ENCODE results near the gene TMPO.

Gene TMPO

GRCh38 chr12:98503342-98503591, 12.1 kb upstream of the TMPO start (continued):
- 0 out of 2 replicates have a peak, but pooled peaks have one; percentile 56 for TF ChIP-seq ZSCAN30 (tag by site-specific recombination; IDR thresholded peaks at IDR 0.05)
- TF ChIP-seq ZNF629 (tag by site-specific recombination; IDR thresholded peaks at IDR 0.05): peak; percentile 58; the same call in 1 of the 2 replicates
- TF ChIP-seq ZNF555 (tag by site-specific recombination; conservative IDR thresholded peaks at IDR 0.05): no peak
- TF ChIP-seq ZBTB11 (tag by site-specific recombination; conservative IDR thresholded peaks at IDR 0.05; ENCODE audit: low read depth): peak; percentile 60; the same call in 1 of the 2 replicates

- no peaks in the 10 kb centered on the region for H3K9me3 ChIP-seq (ENCODE audit: control insufficient read depth, insufficient read depth, low read depth, low read length)
- ChIA-PET CTCF (no interaction called here), POLR2A (interaction anchor here (0.6 to 1.3 kb wide), 6 partner anchors 10 to 90 kb away, joined by 3 to 18 read pairs (median 4); partner anchors contain the start of genes SLC25A3 and TMPO)
- H3K27ac ChIP-seq (ENCODE audit: extremely low read depth, low read depth, low read length): peak overlapping the region; percentile 85
- no peaks in the 10 kb centered on the region for H3K36me3 ChIP-seq (ENCODE audit: control insufficient read depth in 2 of 2, insufficient read depth in 1 of 2, low read length in 2 of 2)
- peak overlapping the region; percentile 96 for H3K4me3 ChIP-seq (ENCODE audit: low read depth, low read length)
- peaks cover 3% of the 10 kb centered on the region; the same call in 1 of the 2 replicates for H3K4me1 ChIP-seq (ENCODE audit: control insufficient read depth, insufficient read depth, low read length)
- TF ChIP-seq SCRT1 (tag by site-specific recombination; IDR thresholded peaks at IDR 0.05; ENCODE audit: borderline replicate concordance) (peak; percentile 80; the same call in 1 of the 2 replicates), ZNF843 (tag by site-specific recombination; IDR thresholded peaks at IDR 0.05) (peak; percentile 44), ZNF394 (tag by site-specific recombination; IDR thresholded peaks at IDR 0.05; ENCODE audit: borderline replicate concordance) (peak; percentile 65; the same call in 1 of the 2 replicates), KLF17 (tag by site-specific recombination; IDR thresholded peaks at IDR 0.05) (peak; percentile 75), ZNF677 (tag by site-specific recombination; IDR thresholded peaks at IDR 0.05) (no peak), ZBTB17 (tag by site-specific recombination; IDR thresholded peaks at IDR 0.05) (peak; percentile 71), GLIS1 (tag by site-specific recombination; IDR thresholded peaks at IDR 0.05) (0 out of 2 replicates have a peak, but pooled peaks have one; percentile 6), ZNF146 (tag by site-specific recombination; IDR thresholded peaks at IDR 0.05) (peak; percentile 13; the same call in 1 of the 2 replicates), BCL11B (tag by site-specific recombination; IDR thresholded peaks at IDR 0.05; ENCODE audit: low read depth) (peak; percentile 95), ZNF639 (tag by site-specific recombination; IDR thresholded peaks at IDR 0.05) (peak; percentile 70; the same call in 1 of the 2 replicates), ZNF501 (tag by site-specific recombination; IDR thresholded peaks at IDR 0.05) (peak; percentile 45), SP2 (tag by site-specific recombination; IDR thresholded peaks at IDR 0.05) (peak; percentile 74), ZNF362 (tag by site-specific recombination; IDR thresholded peaks at IDR 0.05) (peak; percentile 94; the same call in 1 of the 2 replicates), ZIC2 (tag by site-specific recombination; IDR thresholded peaks at IDR 0.05) (peak; percentile 41; the same call in 1 of the 2 replicates), ZNF223 (tag by site-specific recombination; IDR thresholded peaks at IDR 0.05) (no peak), ZNF10 (tag by site-specific recombination; IDR thresholded peaks at IDR 0.05) (peak; percentile 98), OSR2 (tag by site-specific recombination; IDR thresholded peaks at IDR 0.05) (peak; percentile 91), ZNF214 (tag by site-specific recombination; IDR thresholded peaks at IDR 0.05; ENCODE audit: borderline replicate concordance) (no peak), ZFP3 (tag by site-specific recombination; IDR thresholded peaks at IDR 0.05; ENCODE audit: low read depth) (no peak), ZSCAN30 (tag by site-specific recombination; IDR thresholded peaks at IDR 0.05) (peak; percentile 67), ZNF521 (tag by site-specific recombination; IDR thresholded peaks at IDR 0.05) (no peak), ZNF76 (tag by site-specific recombination; IDR thresholded peaks at IDR 0.05; ENCODE audit: borderline replicate concordance, low read depth) (peak; percentile 11; the same call in 1 of the 2 replicates), ZNF747 (tag by site-specific recombination; IDR thresholded peaks at IDR 0.05) (no peak), BCL11A (tag by site-specific recombination; IDR thresholded peaks at IDR 0.05; ENCODE audit: low read depth) (peak; percentile 71; the same call in 1 of the 2 replicates), ZNF549 (tag by site-specific recombination; IDR thresholded peaks at IDR 0.05) (peak; percentile 51; the same call in 1 of the 2 replicates)
Measured at GRCh38 chr12:98503592-98504367, 11.6 kb upstream of the TMPO start.
